Thyroid gland (tissue), 4 donors: Measurements from ENCODE around the gene PAM.

Experiments used
- POLR2A ChIP-seq, 2 donors: fragments of 450-650 bp; IDR thresholded peaks; one replicate each; pipeline ENCODE4 v1.6.1; 2017; ENCODE audit warnings: antibody characterized with exemption in 2 of 2, mild to moderate bottlenecking in 2 of 2, moderate library complexity in 1 of 2
- TF ChIP-seq, protein P1 (sequence below), 6 experiments: fragments of 200-600 bp in 3 of 6; fragments of 450-650 bp in 3 of 6; sonication (generic) in 3 of 6; IDR thresholded peaks; one replicate each; pipeline ENCODE4 v1.5.1; 2016 to 2019; ENCODE audit warnings: antibody characterized with exemption in 6 of 6, mild to moderate bottlenecking in 2 of 6, inconsistent platforms in 1 of 6, moderate library complexity in 1 of 6

DNA sequence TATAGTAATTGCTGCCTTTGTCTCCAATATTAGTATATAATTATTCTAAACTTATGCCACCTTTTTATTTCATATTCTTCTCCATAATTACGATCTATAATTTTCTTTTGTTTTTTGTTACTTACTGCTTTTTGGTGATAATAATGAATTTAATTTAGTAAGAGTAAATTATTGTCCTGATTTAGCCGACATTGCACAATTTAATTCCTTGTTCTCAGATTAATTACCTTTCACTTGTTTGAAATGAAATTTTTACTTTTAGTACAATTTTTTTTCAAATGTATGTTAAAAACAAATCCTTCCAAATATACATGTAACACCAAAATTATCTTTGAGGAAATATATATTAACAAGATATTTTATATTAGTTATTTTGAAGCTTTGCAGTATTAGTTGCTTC, 201.5 kb downstream of the PAM start:
- TF ChIP-seq, protein P1, sequence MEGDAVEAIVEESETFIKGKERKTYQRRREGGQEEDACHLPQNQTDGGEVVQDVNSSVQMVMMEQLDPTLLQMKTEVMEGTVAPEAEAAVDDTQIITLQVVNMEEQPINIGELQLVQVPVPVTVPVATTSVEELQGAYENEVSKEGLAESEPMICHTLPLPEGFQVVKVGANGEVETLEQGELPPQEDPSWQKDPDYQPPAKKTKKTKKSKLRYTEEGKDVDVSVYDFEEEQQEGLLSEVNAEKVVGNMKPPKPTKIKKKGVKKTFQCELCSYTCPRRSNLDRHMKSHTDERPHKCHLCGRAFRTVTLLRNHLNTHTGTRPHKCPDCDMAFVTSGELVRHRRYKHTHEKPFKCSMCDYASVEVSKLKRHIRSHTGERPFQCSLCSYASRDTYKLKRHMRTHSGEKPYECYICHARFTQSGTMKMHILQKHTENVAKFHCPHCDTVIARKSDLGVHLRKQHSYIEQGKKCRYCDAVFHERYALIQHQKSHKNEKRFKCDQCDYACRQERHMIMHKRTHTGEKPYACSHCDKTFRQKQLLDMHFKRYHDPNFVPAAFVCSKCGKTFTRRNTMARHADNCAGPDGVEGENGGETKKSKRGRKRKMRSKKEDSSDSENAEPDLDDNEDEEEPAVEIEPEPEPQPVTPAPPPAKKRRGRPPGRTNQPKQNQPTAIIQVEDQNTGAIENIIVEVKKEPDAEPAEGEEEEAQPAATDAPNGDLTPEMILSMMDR (IDR thresholded peaks at IDR 0.05): no peak
- no peak for TF ChIP-seq POLR2A (IDR thresholded peaks at IDR 0.05)
